Ramos (cell line): Measurements from ENCODE around the gene ADSS2.

ENCODE experiments used
- in situ Hi-C: fragments of 300-500 bp; cut with MboI; formaldehyde crosslinking; loops from one replicate; pipeline ENCODE4 v1.14.3; 2022; ENCODE audit warnings: low sequenced_read_pairs; ENCODE audit not compliant: unreplicated experiment

Gene ADSS2

GRCh38 chr1:244447552-244447951, 4.2 kb downstream of the ADSS2 start:
- in situ Hi-C loops, result no loop called here

- in situ Hi-C loops, result no loop called here
Observed at GRCh38 chr1:244447024-244447423, 4.7 kb downstream of the ADSS2 start.

DNA sequence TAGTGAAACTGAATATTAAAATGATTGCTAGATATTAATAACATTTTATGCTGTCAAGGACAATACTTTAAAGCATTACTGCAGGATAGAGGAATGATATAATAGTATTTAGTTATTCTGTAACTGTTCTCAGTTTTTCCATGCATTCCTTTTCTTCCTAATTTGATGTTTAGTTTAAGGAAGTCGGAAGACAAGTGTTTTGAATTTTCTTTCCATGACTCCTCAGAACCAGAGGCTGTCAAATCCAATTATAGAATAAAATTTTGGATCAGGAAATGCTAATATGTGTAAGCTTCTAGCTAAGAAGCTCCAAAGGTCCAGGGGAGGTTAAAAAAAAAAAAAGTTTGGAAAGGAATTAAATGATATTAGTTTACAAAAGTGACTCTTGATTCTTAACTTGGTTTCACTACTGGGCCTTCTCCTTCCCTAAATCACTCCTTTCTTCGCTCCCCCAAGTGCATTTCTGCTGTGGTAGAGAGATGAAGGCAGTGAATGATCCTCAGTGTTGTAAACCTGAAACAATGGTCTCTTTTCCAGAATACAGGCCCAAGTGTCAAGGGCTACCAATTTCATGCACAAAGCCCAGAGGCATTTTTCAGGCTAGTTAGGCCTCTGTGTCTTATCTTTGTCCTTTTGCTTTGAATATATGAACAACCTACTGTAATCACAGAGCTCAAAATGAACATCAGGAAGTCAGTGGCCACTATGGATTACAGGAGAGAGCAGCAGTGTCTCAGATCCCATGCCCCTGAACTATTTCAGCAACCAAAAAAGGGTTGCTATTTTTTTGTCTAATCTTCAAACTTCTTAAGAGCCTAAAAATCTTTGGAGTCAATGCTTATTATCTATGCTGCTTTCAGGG, 6.2 kb downstream of the ADSS2 start:
- in situ Hi-C loops, result no loop called here

- in situ Hi-C loops, result no loop called here
Observed at GRCh38 chr1:244444854-244445253, 6.9 kb downstream of the ADSS2 start.

- in situ Hi-C loops, result no loop called here
Observed at GRCh38 chr1:244442850-244443249, 8.9 kb downstream of the ADSS2 start.

DNA sequence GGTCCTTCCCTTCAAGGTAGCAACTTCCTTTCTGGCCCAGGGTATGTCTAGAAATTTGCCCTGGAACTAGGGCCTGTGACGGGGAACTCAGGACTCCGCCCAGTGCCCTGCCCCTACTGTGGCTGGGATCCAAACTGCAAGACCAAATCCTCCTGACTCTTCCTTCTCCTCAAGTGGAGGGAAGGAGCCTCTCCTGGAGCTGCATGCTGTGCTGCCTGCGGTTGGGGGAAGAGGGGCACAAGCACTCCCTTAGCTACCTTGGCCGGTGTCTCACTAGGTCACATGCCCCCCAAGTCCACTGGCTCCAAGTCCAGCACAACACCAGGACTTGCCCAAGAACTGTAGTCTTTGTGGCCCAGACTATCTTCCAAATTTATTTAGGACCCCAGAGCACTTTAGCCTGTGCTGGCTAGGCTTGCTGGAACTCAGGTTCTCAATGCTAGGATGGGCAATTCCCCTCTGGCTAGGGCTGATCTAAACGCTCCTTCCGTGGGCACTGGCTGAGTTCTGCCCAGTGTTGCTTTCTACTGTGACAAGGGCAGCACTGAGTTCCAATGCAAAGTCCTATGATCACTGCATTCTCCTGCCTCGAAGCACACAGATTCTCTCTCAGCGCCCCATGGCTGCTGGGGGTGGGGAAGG, 12.2 kb downstream of the ADSS2 start:
- in situ Hi-C loops, result no loop called here

- in situ Hi-C loops, result no loop called here
Observed at GRCh38 chr1:244437086-244437468, 14.6 kb downstream of the ADSS2 start.

DNA sequence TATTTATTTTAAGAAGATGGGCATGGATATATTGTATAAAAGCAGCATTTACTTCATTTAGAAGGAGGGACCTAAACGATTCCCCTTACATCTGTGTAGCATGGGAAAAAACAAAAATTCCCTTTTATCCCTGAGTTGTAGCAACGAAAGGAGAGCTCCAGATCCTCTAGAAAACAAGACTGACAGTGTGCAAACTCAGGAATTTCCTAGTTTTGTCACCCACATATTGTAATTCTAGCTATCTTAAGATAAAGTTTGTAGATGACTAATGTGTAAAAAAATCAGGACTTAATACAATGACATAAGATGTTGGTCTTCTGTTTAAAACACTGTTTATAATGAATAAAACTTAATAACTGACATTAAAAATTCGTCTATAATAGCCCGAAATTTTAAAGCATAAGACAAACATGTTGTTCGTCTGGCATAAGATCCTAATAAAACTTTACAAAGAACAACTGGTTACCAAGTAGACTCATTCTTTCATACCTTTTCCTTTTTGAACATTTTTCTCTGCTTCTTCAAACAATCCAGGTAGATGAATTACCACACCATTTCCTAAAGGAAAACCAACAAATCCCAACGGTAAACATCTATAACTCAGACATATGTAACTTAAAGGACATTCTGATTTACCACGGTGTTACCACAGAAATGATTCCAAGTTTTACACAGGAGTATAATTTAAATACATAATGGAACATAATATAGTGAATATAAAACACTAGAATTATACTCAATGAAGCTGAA, 15.2 kb downstream of the ADSS2 start:
- in situ Hi-C loops, result no loop called here

GRCh38 chr1:244435562-244436205, 16.0 kb downstream of the ADSS2 start:
- in situ Hi-C loops, result no loop called here

- in situ Hi-C loops, result no loop called here
Observed at GRCh38 chr1:244431166-244431565, 20.5 kb downstream of the ADSS2 start.

DNA sequence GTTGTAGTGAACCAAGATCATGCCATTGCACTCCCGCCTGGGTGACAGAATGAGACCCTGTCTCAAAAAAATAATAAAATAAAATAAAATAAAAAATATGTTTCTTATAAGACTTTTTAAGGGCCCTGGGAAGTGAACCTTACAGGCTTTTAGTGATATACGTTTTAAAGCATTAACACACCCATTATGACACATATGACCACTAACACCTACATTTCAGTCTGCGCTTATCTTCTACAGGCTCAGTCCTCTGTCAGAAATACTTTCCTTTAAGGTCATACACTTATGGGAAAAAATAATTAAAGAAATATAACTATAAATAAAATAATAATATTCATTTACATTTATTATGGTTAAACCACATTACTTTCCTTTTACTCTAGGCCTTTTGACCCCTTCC, 21.9 kb downstream of the ADSS2 start:
- in situ Hi-C loops, result no loop called here

- in situ Hi-C loops, result no loop called here
Observed at GRCh38 chr1:244427647-244428046, 24.1 kb downstream of the ADSS2 start.

- in situ Hi-C loops, result no loop called here
Observed at GRCh38 chr1:244424649-244425334, 26.9 kb downstream of the ADSS2 start.

DNA sequence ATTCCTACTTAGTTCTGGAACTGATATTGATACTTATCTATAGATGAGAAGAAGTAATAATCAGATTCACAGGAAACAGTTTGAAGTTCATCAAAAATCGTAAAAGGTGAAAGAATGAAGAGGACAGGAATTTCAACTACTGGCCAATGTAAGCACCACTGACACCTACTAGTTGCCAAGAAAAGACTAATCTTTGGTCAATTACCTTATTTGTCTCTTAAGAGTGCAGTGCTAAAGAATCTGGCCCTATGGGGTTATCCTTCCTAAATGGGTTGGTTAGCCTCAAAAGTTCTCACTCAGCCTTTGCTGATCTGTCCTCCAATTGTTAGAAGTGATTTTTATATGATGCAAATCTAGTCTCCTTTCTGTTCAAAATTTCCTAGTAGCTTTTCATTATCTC, 29.5 kb downstream of the ADSS2 start:
- in situ Hi-C loops, result no loop called here

- in situ Hi-C loops, result no loop called here
Observed at GRCh38 chr1:244419024-244419423, 32.7 kb downstream of the ADSS2 start.

GRCh38 chr1:244414543-244414942, 37.2 kb downstream of the ADSS2 start:
- in situ Hi-C loops, result no loop called here

DNA sequence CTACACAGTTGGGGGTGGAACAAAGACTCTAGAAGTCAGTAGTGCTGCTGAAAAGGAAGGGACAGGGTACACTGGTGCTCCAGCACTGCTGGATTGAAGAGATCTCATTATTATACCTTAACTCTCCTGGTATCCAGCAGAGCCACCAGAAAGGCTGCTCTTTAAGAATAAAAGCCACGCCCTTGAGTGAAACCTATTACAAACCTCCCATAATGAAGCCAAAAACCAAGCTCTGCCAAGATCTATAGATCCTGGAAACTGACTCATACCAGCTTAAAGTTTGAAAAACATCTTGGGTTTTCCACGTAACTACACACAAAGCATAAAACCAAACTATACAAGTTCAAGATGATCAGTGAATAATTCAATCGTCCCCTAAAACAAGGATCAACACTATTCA, 38.0 kb downstream of the ADSS2 start:
- in situ Hi-C loops, result no loop called here

DNA sequence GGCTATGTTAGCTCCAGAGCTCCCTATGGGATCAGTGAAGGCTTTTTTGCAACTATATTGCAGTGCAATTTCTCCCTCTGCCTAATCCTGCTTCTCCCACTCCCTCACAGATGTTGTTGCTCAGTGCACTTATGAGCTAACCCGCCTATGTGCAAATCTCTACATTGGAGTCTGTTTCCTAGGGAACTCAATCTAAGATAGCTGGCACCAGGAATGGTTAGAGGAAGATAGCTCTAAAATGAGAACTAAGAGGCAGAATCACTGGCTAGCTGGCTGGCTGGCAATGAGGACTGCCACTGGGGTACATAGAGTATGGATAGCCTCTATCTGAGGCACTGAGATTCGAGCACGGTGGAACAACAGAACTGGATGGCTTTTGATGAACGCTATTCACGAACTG, 39.5 kb downstream of the ADSS2 start:
- in situ Hi-C loops, result no loop called here

GRCh38 chr1:244409701-244410100, 42.0 kb downstream of the ADSS2 start:
- in situ Hi-C loops, result no loop called here

- in situ Hi-C loops, result no loop called here
Observed at GRCh38 chr1:244406337-244406736, 45.4 kb downstream of the ADSS2 start.
